Mesenteric fat pad (tissue), 1 donor: ENCODE measurements around the gene LRRC73. TPM values are rescaled to one million over a fixed set of nuclear protein-coding genes. Genes with fewer than 3 reads are reported as not detected.
"Not testable (repeated sequence)": the region's sequence is repeated elsewhere in the genome, so short reads cannot be mapped to it uniquely, and the experiment has no call there.

ENCODE experiments used
- DNase-seq: peaks from one replicate; pipeline ENCODE4 v3.0.0-alpha.2; 2020; ENCODE audit warnings: low spot score
- total RNA-seq: library from RNA; stranded (reverse); fragmentation: NEBNext Ultra II Directional; extraction: Animal tissue kit (Norgen Biotek cat#: 25700); gene quantifications from one replicate; pipeline ENCODE4 v1.2.1, GENCODE V29; 2021
- donor health status: DM: yes; HTN: yes; CAD: no.

The LRRC73 gene
- total RNA-seq, 1 donor from 2014 or later, result 0.45 TPM

- not testable (repeated sequence) for DNase-seq
These were observed 42.9 kb downstream of the LRRC73 start for GRCh38 chr6:43467265-43467664.

- no peak for DNase-seq
These were observed 44.2 kb downstream of the LRRC73 start for GRCh38 chr6:43465948-43466347.

GRCh38 chr6:43464337-43464736, 45.8 kb downstream of the LRRC73 start:
- no peak for DNase-seq

- no peak for DNase-seq
These were observed 48.2 kb downstream of the LRRC73 start for GRCh38 chr6:43461936-43462335.

- no peak for DNase-seq
These were observed 50.1 kb downstream of the LRRC73 start for GRCh38 chr6:43460032-43460431.

GRCh38 chr6:43459535-43459934, 50.6 kb downstream of the LRRC73 start:
- no peak for DNase-seq

- DNase-seq, result not testable (repeated sequence)
These were observed 52.0 kb downstream of the LRRC73 start for GRCh38 chr6:43458154-43458553.

- DNase-seq, result no peak
These were observed 52.5 kb downstream of the LRRC73 start for GRCh38 chr6:43457643-43458042.

Other genes starting within 250 kb of the LRRC73 start
- gene SLC22A7, start 212.1 kb downstream of the LRRC73 start, total RNA-seq, result not detected
- 0.58 TPM for gene CRIP3, start 201.5 kb downstream of the LRRC73 start, total RNA-seq
- 16.1 TPM for gene ZNF318, start 140.7 kb downstream of the LRRC73 start, total RNA-seq
- 22.0 TPM for gene ABCC10, start 82.8 kb downstream of the LRRC73 start, total RNA-seq
- gene DLK2, start 54.8 kb downstream of the LRRC73 start, total RNA-seq, result not detected
- 20.3 TPM for gene TJAP1, start 32.8 kb downstream of the LRRC73 start, total RNA-seq
- gene YIPF3, start 6.6 kb upstream of the LRRC73 start, total RNA-seq, result 72.5 TPM
- gene POLR1C, start 6.7 kb upstream of the LRRC73 start, total RNA-seq, result 37.3 TPM
- gene XPO5, start 65.7 kb upstream of the LRRC73 start, total RNA-seq, result 43.6 TPM
- 10.7 TPM for gene POLH, start 65.8 kb upstream of the LRRC73 start, total RNA-seq
- 101 TPM for gene GTPBP2, start 118.9 kb upstream of the LRRC73 start, total RNA-seq
- 19.0 TPM for gene MAD2L1BP, start 125.5 kb upstream of the LRRC73 start, total RNA-seq
- gene RSPH9, start 134.7 kb upstream of the LRRC73 start, total RNA-seq, result not detected
- 34.5 TPM for gene MRPS18A, start 177.4 kb upstream of the LRRC73 start, total RNA-seq